Measurements from ENCODE around the gene MCC.

DNA sequence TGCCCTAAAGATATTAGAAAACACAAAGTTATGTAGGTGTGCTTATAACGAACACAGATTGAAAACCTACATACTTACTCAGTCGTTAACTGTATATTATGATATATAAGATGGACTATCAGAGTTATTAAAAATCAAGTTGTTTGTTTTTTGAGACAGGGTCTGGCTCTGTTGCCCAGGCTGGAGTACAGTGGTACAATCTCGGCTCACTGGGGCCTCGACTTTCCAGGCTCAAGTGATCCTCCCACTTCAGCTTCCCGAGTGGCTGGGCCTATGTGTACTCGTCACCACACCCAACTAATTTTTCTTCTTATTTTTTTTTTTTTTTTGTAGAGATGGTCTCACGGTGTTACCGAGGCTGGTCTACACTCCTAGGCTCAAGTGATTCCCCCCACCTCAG, 211.8 kb downstream of the MCC start:
- TF ChIP-seq, protein P1, sequence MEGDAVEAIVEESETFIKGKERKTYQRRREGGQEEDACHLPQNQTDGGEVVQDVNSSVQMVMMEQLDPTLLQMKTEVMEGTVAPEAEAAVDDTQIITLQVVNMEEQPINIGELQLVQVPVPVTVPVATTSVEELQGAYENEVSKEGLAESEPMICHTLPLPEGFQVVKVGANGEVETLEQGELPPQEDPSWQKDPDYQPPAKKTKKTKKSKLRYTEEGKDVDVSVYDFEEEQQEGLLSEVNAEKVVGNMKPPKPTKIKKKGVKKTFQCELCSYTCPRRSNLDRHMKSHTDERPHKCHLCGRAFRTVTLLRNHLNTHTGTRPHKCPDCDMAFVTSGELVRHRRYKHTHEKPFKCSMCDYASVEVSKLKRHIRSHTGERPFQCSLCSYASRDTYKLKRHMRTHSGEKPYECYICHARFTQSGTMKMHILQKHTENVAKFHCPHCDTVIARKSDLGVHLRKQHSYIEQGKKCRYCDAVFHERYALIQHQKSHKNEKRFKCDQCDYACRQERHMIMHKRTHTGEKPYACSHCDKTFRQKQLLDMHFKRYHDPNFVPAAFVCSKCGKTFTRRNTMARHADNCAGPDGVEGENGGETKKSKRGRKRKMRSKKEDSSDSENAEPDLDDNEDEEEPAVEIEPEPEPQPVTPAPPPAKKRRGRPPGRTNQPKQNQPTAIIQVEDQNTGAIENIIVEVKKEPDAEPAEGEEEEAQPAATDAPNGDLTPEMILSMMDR (conservative IDR thresholded peaks at IDR 0.05 in 1 of 2, IDR thresholded peaks at IDR 0.05 in 1 of 2; ENCODE audit: extremely low read depth in 1 of 2, insufficient read depth in 1 of 2, low read depth in 1 of 2, low read length in 2 of 2) = no peak
- no peak for TF ChIP-seq EZH2 (IDR thresholded peaks at IDR 0.05; ENCODE audit: borderline replicate concordance, low read length)
